ENCODE data around the gene GPI.

- TF ChIP-seq, protein P1, sequence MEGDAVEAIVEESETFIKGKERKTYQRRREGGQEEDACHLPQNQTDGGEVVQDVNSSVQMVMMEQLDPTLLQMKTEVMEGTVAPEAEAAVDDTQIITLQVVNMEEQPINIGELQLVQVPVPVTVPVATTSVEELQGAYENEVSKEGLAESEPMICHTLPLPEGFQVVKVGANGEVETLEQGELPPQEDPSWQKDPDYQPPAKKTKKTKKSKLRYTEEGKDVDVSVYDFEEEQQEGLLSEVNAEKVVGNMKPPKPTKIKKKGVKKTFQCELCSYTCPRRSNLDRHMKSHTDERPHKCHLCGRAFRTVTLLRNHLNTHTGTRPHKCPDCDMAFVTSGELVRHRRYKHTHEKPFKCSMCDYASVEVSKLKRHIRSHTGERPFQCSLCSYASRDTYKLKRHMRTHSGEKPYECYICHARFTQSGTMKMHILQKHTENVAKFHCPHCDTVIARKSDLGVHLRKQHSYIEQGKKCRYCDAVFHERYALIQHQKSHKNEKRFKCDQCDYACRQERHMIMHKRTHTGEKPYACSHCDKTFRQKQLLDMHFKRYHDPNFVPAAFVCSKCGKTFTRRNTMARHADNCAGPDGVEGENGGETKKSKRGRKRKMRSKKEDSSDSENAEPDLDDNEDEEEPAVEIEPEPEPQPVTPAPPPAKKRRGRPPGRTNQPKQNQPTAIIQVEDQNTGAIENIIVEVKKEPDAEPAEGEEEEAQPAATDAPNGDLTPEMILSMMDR (IDR thresholded peaks at IDR 0.05): no peak
- TF ChIP-seq EP300 (IDR thresholded peaks at IDR 0.05): no peak
- TF ChIP-seq POLR2A (IDR thresholded peaks at IDR 0.05): no peak
These were observed 21.8 kb downstream of the GPI start for GRCh38 chr19:34386645-34387445.
